H1 (cell line): ENCODE data around the gene PLB1. TPM values are rescaled to one million over a fixed set of nuclear protein-coding genes. Genes with fewer than 3 reads are reported as not detected.

Experiments
- CTCF ChIA-PET: fragments of 300-600 bp; sonication (Branson Sonifier 250); formaldehyde crosslinking; loops from one replicate; lab custom pipeline; 2021; ENCODE audit not compliant: partially characterized antibody; lab: Charles Lee
- POLR2A ChIA-PET: fragments of 300-600 bp; sonication (Branson Sonifier 250); formaldehyde crosslinking; loops from one replicate; lab custom pipeline; 2021; ENCODE audit warnings: inconsistent platforms; ENCODE audit not compliant: partially characterized antibody; lab: Charles Lee
- DNase-seq, 2 experiments: peaks; one replicate each; pipeline versions ENCODE4 v3.0.0 to v3.0.0-alpha.2; 2010 to 2022; ENCODE audit warnings: low spot score in 2 of 2, low read depth in 1 of 2, mixed read lengths in 1 of 2
- FAIRE-seq: peaks from 2 replicates; lab custom pipeline; 2011; peaks lifted over from hg19 to GRCh38; lab: Jason Lieb, UNC
- H2AFZ ChIP-seq: 2 replicates; pipeline ENCODE4 v1.8.1; 2012; ENCODE audit warnings: low read length, inconsistent platforms
- H2AK5ac ChIP-seq: 2 replicates; pipeline ENCODE4 v1.6.1; 2013; ENCODE audit warnings: low read depth, low read length
- H2BK120ac ChIP-seq: replicated peaks from 2 replicates; pipeline ENCODE3; 2013; ENCODE audit warnings: low read depth, low read length, inconsistent platforms
- H2BK12ac ChIP-seq: 2 replicates; pipeline ENCODE4 v1.6.1; 2013; ENCODE audit warnings: low read depth, low read length
- H2BK15ac ChIP-seq: 2 replicates; pipeline ENCODE4 v1.6.1; 2013; ENCODE audit warnings: low read length
- H2BK20ac ChIP-seq: 2 replicates; pipeline ENCODE4 v1.6.1; 2013; ENCODE audit warnings: low read length
- H2BK5ac ChIP-seq: 2 replicates; pipeline ENCODE4 v1.6.1; 2013; ENCODE audit warnings: low read depth, low read length
- H3K14ac ChIP-seq: 2 replicates; pipeline ENCODE4 v1.6.1; 2013; ENCODE audit warnings: inconsistent platforms; ENCODE audit not compliant: insufficient read length
- H3K18ac ChIP-seq: 2 replicates; pipeline ENCODE4 v1.6.1; 2013; ENCODE audit warnings: low read length; ENCODE audit errors: extremely low read depth
- H3K23ac ChIP-seq: 2 replicates; pipeline ENCODE4 v1.6.1; 2013; ENCODE audit warnings: inconsistent platforms; ENCODE audit not compliant: insufficient read length
- H3K23me2 ChIP-seq: 2 replicates; pipeline ENCODE4 v1.6.1; 2013; ENCODE audit warnings: low read depth, low read length
- H3K27ac ChIP-seq: 2 replicates; pipeline ENCODE4 v1.6.1; 2011; ENCODE audit warnings: low read depth, low read length, inconsistent platforms
- H3K27me3 ChIP-seq, 4 experiments: replicated peaks in 1 of 4; 1 replicate in 1 of 4; 2 replicates in 3 of 4; pipeline versions ENCODE4 v1.6.1 to v1.8.1; 2011 to 2013; ENCODE audit warnings: low read length in 3 of 4, mild to moderate bottlenecking in 3 of 4, inconsistent platforms in 2 of 4, mixed read lengths in 2 of 4, moderate library complexity in 1 of 4; ENCODE audit not compliant: control insufficient read depth in 3 of 4, insufficient read depth in 3 of 4; ENCODE audit errors: extremely low read depth in 1 of 4
- H3K36me3 ChIP-seq, 4 experiments: 2 replicates each; pipeline versions ENCODE4 v1.6.1 to v1.8.1; 2011 to 2013; ENCODE audit warnings: mild to moderate bottlenecking in 4 of 4, low read length in 3 of 4, moderate library complexity in 2 of 4, control low read depth in 1 of 4, inconsistent platforms in 1 of 4; ENCODE audit not compliant: insufficient read depth in 4 of 4, control insufficient read depth in 2 of 4
- H3K4ac ChIP-seq: replicated peaks from 2 replicates; pipeline ENCODE3; 2013; ENCODE audit warnings: low read length, low read depth, mixed read lengths, inconsistent platforms; ENCODE audit not compliant: insufficient read length
- H3K4me1 ChIP-seq, 4 experiments: replicated peaks in 1 of 4; 1 replicate in 1 of 4; 2 replicates in 3 of 4; pipeline versions ENCODE4 v1.6.1 to v1.8.1; 2011 to 2013; ENCODE audit warnings: low read length in 3 of 4, inconsistent platforms in 2 of 4, mixed read lengths in 1 of 4; ENCODE audit not compliant: insufficient read depth in 4 of 4, control insufficient read depth in 3 of 4
- H3K4me2 ChIP-seq, 2 experiments: 2 replicates each; pipeline versions ENCODE4 v1.6.1 to v1.8.1; 2011 to 2013; ENCODE audit warnings: low read depth in 2 of 2, low read length in 2 of 2, control low read depth in 1 of 2, inconsistent platforms in 1 of 2, mild to moderate bottlenecking in 1 of 2; ENCODE audit not compliant: insufficient read depth in 1 of 2
- H3K4me3 ChIP-seq, 4 experiments: fragments of 200-600, 300-600 bp in 1 of 4; sonication (generic), shearing (Covaris generic), sonication (Bioruptor Twin) in 1 of 4; 2 replicates each; pipeline versions ENCODE4 v1.5.1 to v1.8.1; 2011 to 2016; ENCODE audit warnings: low read length in 4 of 4, low read depth in 3 of 4, control low read depth in 2 of 4, inconsistent platforms in 2 of 4, mild to moderate bottlenecking in 2 of 4, mixed read lengths in 1 of 4, moderate library complexity in 1 of 4; ENCODE audit not compliant: insufficient read depth in 2 of 4; ENCODE audit errors: extremely low read depth in 1 of 4
- H3K56ac ChIP-seq: replicated peaks from 2 replicates; pipeline ENCODE3; 2013; ENCODE audit warnings: low read depth, mild to moderate bottlenecking, mixed read lengths, low read length, inconsistent platforms; ENCODE audit not compliant: insufficient read length
- H3K79me1 ChIP-seq: 2 replicates; pipeline ENCODE4 v1.6.1; 2013; ENCODE audit warnings: low read depth, low read length, control low read depth
- H3K79me2 ChIP-seq, 2 experiments: 2 replicates each; pipeline versions ENCODE4 v1.6.1 to v1.8.1; 2012 to 2013; ENCODE audit warnings: low read length in 2 of 2, mild to moderate bottlenecking in 2 of 2, inconsistent platforms in 1 of 2; ENCODE audit not compliant: insufficient read depth in 2 of 2, control insufficient read depth in 1 of 2
- H3K9ac ChIP-seq, 4 experiments: replicated peaks in 1 of 4; 1 replicate in 1 of 4; 2 replicates in 3 of 4; pipeline versions ENCODE4 v1.6.1 to v1.8.1; 2011 to 2013; ENCODE audit warnings: low read depth in 3 of 4, low read length in 3 of 4, control low read depth in 2 of 4, mild to moderate bottlenecking in 2 of 4, moderate library complexity in 2 of 4, inconsistent platforms in 1 of 4; ENCODE audit errors: extremely low read depth in 1 of 4
- H3K9me3 ChIP-seq, 2 experiments: 2 replicates each; pipeline versions ENCODE4 v1.6.1 to v1.8.1; 2012 to 2013; ENCODE audit warnings: mild to moderate bottlenecking in 2 of 2, moderate library complexity in 2 of 2, control low read depth in 1 of 2, inconsistent platforms in 1 of 2, low read depth in 1 of 2, low read length in 1 of 2, mixed read lengths in 1 of 2; ENCODE audit not compliant: insufficient read depth in 2 of 2
- H4K20me1 ChIP-seq, 2 experiments: replicated peaks in 1 of 2; 2 replicates each; pipeline versions ENCODE3 to v1.8.1; 2011 to 2013; ENCODE audit warnings: inconsistent platforms in 2 of 2, low read length in 2 of 2, mild to moderate bottlenecking in 1 of 2; ENCODE audit not compliant: insufficient read depth in 2 of 2, control insufficient read depth in 1 of 2
- H4K5ac ChIP-seq: 2 replicates; pipeline ENCODE4 v1.6.1; 2013; ENCODE audit warnings: low read length, low read depth, mixed read lengths, inconsistent platforms; ENCODE audit not compliant: insufficient read length
- H4K8ac ChIP-seq: 2 replicates; pipeline ENCODE4 v1.8.0; 2013; ENCODE audit warnings: mild to moderate bottlenecking, moderate library complexity, low read length, inconsistent platforms; ENCODE audit not compliant: insufficient read depth; ENCODE audit errors: extremely low read depth
- H4K91ac ChIP-seq: replicated peaks from 2 replicates; pipeline ENCODE3; 2013; ENCODE audit warnings: low read length, mixed read lengths, inconsistent platforms; ENCODE audit not compliant: insufficient read length
- BACH1 ChIP-seq: IDR thresholded peaks from 2 replicates; pipeline ENCODE4 v1.6.1; 2012; ENCODE audit warnings: low read length, improper control_type of control experiment
- SP1 ChIP-seq: IDR thresholded peaks from 2 replicates; pipeline ENCODE4 v1.6.1; 2011; ENCODE audit warnings: low read depth, low read length
- SUZ12 ChIP-seq: fragments of 200-600 bp; sonication (generic); IDR thresholded peaks from 2 replicates; pipeline ENCODE4 v1.6.1; 2012; ENCODE audit warnings: mild to moderate bottlenecking, inconsistent platforms, low read length, moderate library complexity, mixed read lengths
- WGBS, 2 experiments: shearing (Covaris generic) in 1 of 2; methylation state at CpG; one replicate each; pipeline versions ENCODE4 v1.1.6 to v1.1.7; 2013 to 2015; ENCODE audit warnings: low lambda C conversion rate in 2 of 2, mixed read lengths in 2 of 2, inconsistent platforms in 1 of 2, low coverage in 1 of 2, missing lambda C conversion rate in 1 of 2; ENCODE audit not compliant: insufficient replicate concordance in 2 of 2, insufficient coverage in 1 of 2, insufficient read length in 1 of 2; ENCODE audit errors: extremely low coverage in 1 of 2, missing lambda C conversion rate in 1 of 2; 5-methylcytosine and 5-hydroxymethylcytosine counted together
- long read RNA-seq, 2 experiments: library from RNA in 1 of 2; library from capped mRNA in 1 of 2; stranded (forward); transcript quantifications; one replicate each; pipeline ENCODE4 v2.0.0, GENCODE V29; 2021; ENCODE audit warnings: inconsistent platforms in 1 of 2
- polyA minus RNA-seq, 3 experiments: library from RNA; depleted of rRNA, polyadenylated mRNA; stranded (reverse); fragments of >200 nt; gene quantifications; 1 replicate in 2 of 3; 2 replicates in 1 of 3; pipeline ENCODE4 v1.2.3, GENCODE V29; 2011
- polyA plus RNA-seq, 7 experiments: library from polyadenylated mRNA; depleted of rRNA in 3 of 7; stranded (reverse) in 5 of 7; unstranded in 2 of 7; fragments of >200 nt in 5 of 7; fragments of 200-250 nt in 2 of 7; gene quantifications; 1 replicate in 5 of 7; 2 replicates in 1 of 7; 4 replicates in 1 of 7; pipeline versions ENCODE4 v1.2.1 to v1.2.3, GENCODE V29; 2011 to 2013; ENCODE audit warnings: missing spikeins in 2 of 7, mixed read lengths in 2 of 7
- total RNA-seq: library from RNA; stranded (reverse); fragmentation: NEBNext Ultra II Directional; extraction: Animal tissue kit (Norgen Biotek cat#: 25700); gene quantifications from 2 replicates; pipeline ENCODE4 v1.2.1, GENCODE V29; 2021

Gene PLB1
- total RNA-seq (0.15 and 0.20 TPM in 2 replicates), polyA plus RNA-seq (2011; rRNA removed) (0.08 and 0.36 TPM in 2 replicates), polyA minus RNA-seq (2011; rRNA and poly(A)+ RNA removed) (0.28 and 0.83 TPM in 2 replicates)
- 0.16 TPM for polyA plus RNA-seq (2011; cell fraction: cytosol; rRNA removed)
- 0.16 TPM for polyA plus RNA-seq (2011; cell fraction: nucleus; rRNA removed)
- polyA plus RNA-seq (2012, experiment 1 of 2): 0.08 to 0.33 TPM (median 0.25 TPM) in 4 replicates
- polyA plus RNA-seq (2012, experiment 2 of 2): 0.05 TPM
- 0.20 TPM for polyA plus RNA-seq (2013, experiment 1 of 2)
- polyA plus RNA-seq (2013, experiment 2 of 2): 0.11 TPM
- not detected for polyA minus RNA-seq (2011; cell fraction: cytosol; rRNA and poly(A)+ RNA removed)
- polyA minus RNA-seq (2011; cell fraction: nucleus; rRNA and poly(A)+ RNA removed): 0.10 TPM
- long read RNA-seq, experiment 1: 0 reads
- long read RNA-seq, experiment 2, partial matches to known transcripts: 0 of 1 reads
- long read RNA-seq, experiment 2, other reads (novel, unspliced or antisense): 1 of 1 reads

GRCh38 chr2:28495551-28496250, at the start of gene PLB1:
Gene PLB1, plus strand, starts transcription at chr2:28496060. Its CDS starts 55 bp downstream, at chr2:28496115.
- FAIRE-seq: no peak
- H2AK5ac ChIP-seq: no peak within 1 kb of the TSS
- POLR2A ChIA-PET: no interaction called here

More at GRCh38 chr2:28495551-28496250, at the start of gene PLB1:
- Histone ChIP-seq H2BK12ac (no peak within 1 kb of the TSS), H3K4me3 (no peak within 1 kb of the TSS), H2BK15ac (no peak within 1 kb of the TSS), H3K79me2 (no peaks in the 10 kb centered on the region), H3K23ac (no peak within 1 kb of the TSS), H3K4ac (no peak within 1 kb of the TSS), H3K9me3 (no peaks in the 10 kb centered on the region), H2BK20ac (no peak within 1 kb of the TSS), H4K5ac (no peak within 1 kb of the TSS), H3K27me3 (no peaks in the 10 kb centered on the region), H3K4me2 (no peak within 1 kb of the TSS), H4K20me1 (no peaks in the 10 kb centered on the region), H3K4me1 (no peaks in the 10 kb centered on the region), H3K27ac (no peak within 1 kb of the TSS), H4K91ac (no peak within 1 kb of the TSS), H3K36me3 (no peaks in the 10 kb centered on the region), H3K9ac (no peak within 1 kb of the TSS), H3K14ac (no peak within 1 kb of the TSS), H3K23me2 (no peaks in the 10 kb centered on the region), H3K56ac (no peak within 1 kb of the TSS), H2AFZ (no peak within 1 kb of the TSS; the same call in 1 of the 2 replicates), H3K79me1 (no peaks in the 10 kb centered on the region), H2BK5ac (no peak within 1 kb of the TSS), H4K8ac (peak within 1 kb of the TSS; percentile 16; the same call in 1 of the 2 replicates), H2BK120ac (no peak within 1 kb of the TSS), H3K18ac (no peak within 1 kb of the TSS)
- CTCF ChIA-PET: interaction anchor here (1.1 to 1.6 kb wide), 2 partner anchors 25 to 772 kb away, joined by 3 to 4 read pairs; no protein-coding TSS in a partner anchor
- DNase-seq: no peak
- no peak for TF ChIP-seq BACH1
- TF ChIP-seq SUZ12: no peak
- TF ChIP-seq SP1: no peak
- 86% methylated on average over 14 of the region's 14 CpGs; no CpG with 5 or more reads in 1 of the 2 experiments for WGBS, 2 experiments
